Measurements from ENCODE around the gene INTS7. TPM values are rescaled to one million over a fixed set of nuclear protein-coding genes. Genes with fewer than 3 reads are reported as not detected.
"Not testable (repeated sequence)": the region's sequence is repeated elsewhere in the genome, so short reads cannot be mapped to it uniquely, and the experiment has no call there.

The INTS7 gene
- total RNA-seq, 2 experiments from 2014 or later = 27.6 to 29.4 TPM

GRCh38 chr1:212045981-212046380 lies 10.6 kb upstream of the INTS7 start:
- no peak overlapping the region for H3K27ac Mint-ChIP-seq
- H3K36me3 Mint-ChIP-seq = peaks cover 62% of the 10 kb centered on the region
- H3K4me3 Mint-ChIP-seq = no peak overlapping the region
- H3K27me3 Mint-ChIP-seq = no peaks in the 10 kb centered on the region
- no peak for DNase-seq
- no peaks in the 10 kb centered on the region for H3K9me3 Mint-ChIP-seq
- peaks cover 6% of the 10 kb centered on the region for H3K4me1 Mint-ChIP-seq

GRCh38 chr1:212044851-212045250 lies 9.5 kb upstream of the INTS7 start:
- no peak for DNase-seq
- H3K9me3 Mint-ChIP-seq = no peaks in the 10 kb centered on the region
- H3K27ac Mint-ChIP-seq = no peak overlapping the region
- peaks cover 62% of the 10 kb centered on the region for H3K36me3 Mint-ChIP-seq
- peaks cover 14% of the 10 kb centered on the region for H3K4me1 Mint-ChIP-seq
- no peaks in the 10 kb centered on the region for H3K27me3 Mint-ChIP-seq
- H3K4me3 Mint-ChIP-seq = no peak overlapping the region

GRCh38 chr1:212042436-212042835 lies 7.1 kb upstream of the INTS7 start:
- DNase-seq = no peak
- H3K27me3 Mint-ChIP-seq = no peaks in the 10 kb centered on the region
- peaks cover 72% of the 10 kb centered on the region for H3K36me3 Mint-ChIP-seq
- H3K4me3 Mint-ChIP-seq = no peak overlapping the region
- H3K4me1 Mint-ChIP-seq = peaks cover 27% of the 10 kb centered on the region
- H3K27ac Mint-ChIP-seq = no peak overlapping the region
- H3K9me3 Mint-ChIP-seq = no peaks in the 10 kb centered on the region

- no peak overlapping the region for H3K4me3 Mint-ChIP-seq
- peaks cover 33% of the 10 kb centered on the region for H3K4me1 Mint-ChIP-seq
- H3K36me3 Mint-ChIP-seq = peaks cover 71% of the 10 kb centered on the region
- DNase-seq = no peak
- no peaks in the 10 kb centered on the region for H3K9me3 Mint-ChIP-seq
- H3K27me3 Mint-ChIP-seq = no peaks in the 10 kb centered on the region
- no peak overlapping the region for H3K27ac Mint-ChIP-seq
Measured at GRCh38 chr1:212040629-212041412, 5.5 kb upstream of the INTS7 start.

- no peak overlapping the region for H3K4me3 Mint-ChIP-seq
- no peaks in the 10 kb centered on the region for H3K9me3 Mint-ChIP-seq
- no peak overlapping the region for H3K27ac Mint-ChIP-seq
- H3K4me1 Mint-ChIP-seq = peaks cover 34% of the 10 kb centered on the region
- peaks cover 67% of the 10 kb centered on the region for H3K36me3 Mint-ChIP-seq
- DNase-seq = no peak
- H3K27me3 Mint-ChIP-seq = peaks cover 4% of the 10 kb centered on the region
Measured at GRCh38 chr1:212039622-212040021, 4.3 kb upstream of the INTS7 start.

GRCh38 chr1:212037900-212038299 lies 2.5 kb upstream of the INTS7 start:
- H3K27ac Mint-ChIP-seq = no peak overlapping the region
- peaks cover 42% of the 10 kb centered on the region for H3K4me1 Mint-ChIP-seq

GRCh38 chr1:212035835-212036605 lies 663 bp upstream of the INTS7 start:
- Mint-ChIP-seq H3K9me3 (no peaks in the 10 kb centered on the region), H3K27me3 (peaks cover 4% of the 10 kb centered on the region), H3K36me3 (peaks cover 70% of the 10 kb centered on the region), H3K4me3 (peak overlapping the region; percentile 98), H3K4me1 (peaks cover 52% of the 10 kb centered on the region), H3K27ac (peak overlapping the region; percentile 100)
- DNase-seq = no peak

More at GRCh38 chr1:212037900-212038299, 2.5 kb upstream of the INTS7 start:
- Mint-ChIP-seq H3K4me3 (peak overlapping the region; percentile 98), H3K36me3 (peaks cover 70% of the 10 kb centered on the region), H3K9me3 (no peaks in the 10 kb centered on the region), H3K27me3 (peaks cover 4% of the 10 kb centered on the region)
- no peak for DNase-seq

- H3K9me3 Mint-ChIP-seq = no peaks in the 10 kb centered on the region
- H3K27ac Mint-ChIP-seq = peak overlapping the region; percentile 100
- H3K4me1 Mint-ChIP-seq = peaks cover 51% of the 10 kb centered on the region
- H3K36me3 Mint-ChIP-seq = peaks cover 68% of the 10 kb centered on the region
- H3K4me3 Mint-ChIP-seq = peak overlapping the region; percentile 98
- no peak for DNase-seq
- H3K27me3 Mint-ChIP-seq = peaks cover 4% of the 10 kb centered on the region
Measured at GRCh38 chr1:212034516-212035122, 738 bp downstream of the INTS7 start.

GRCh38 chr1:212030936-212031528 lies 4.3 kb downstream of the INTS7 start:
- H3K4me3 Mint-ChIP-seq = no peak overlapping the region
- H3K4me1 Mint-ChIP-seq = peaks cover 38% of the 10 kb centered on the region
- H3K9me3 Mint-ChIP-seq = no peaks in the 10 kb centered on the region
- DNase-seq = no peak
- peaks cover 4% of the 10 kb centered on the region for H3K27me3 Mint-ChIP-seq
- peaks cover 48% of the 10 kb centered on the region for H3K36me3 Mint-ChIP-seq
- peak overlapping the region; percentile 58 for H3K27ac Mint-ChIP-seq

- H3K4me3 Mint-ChIP-seq, H3K27ac Mint-ChIP-seq, DNase-seq, H3K27me3 Mint-ChIP-seq: not testable (repeated sequence)
- Mint-ChIP-seq H3K9me3 (peaks cover 13% of the 10 kb centered on the region), H3K36me3 (peaks cover 54% of the 10 kb centered on the region), H3K4me1 (peaks cover 33% of the 10 kb centered on the region)
Measured at GRCh38 chr1:212027727-212028126, 7.6 kb downstream of the INTS7 start.

GRCh38 chr1:212024469-212025149 lies 10.7 kb downstream of the INTS7 start:
- no peaks in the 10 kb centered on the region for H3K27me3 Mint-ChIP-seq
- H3K4me3 Mint-ChIP-seq = no peak overlapping the region
- DNase-seq = no peak
- peaks cover 35% of the 10 kb centered on the region for H3K36me3 Mint-ChIP-seq
- peaks cover 12% of the 10 kb centered on the region for H3K4me1 Mint-ChIP-seq
- peaks cover 13% of the 10 kb centered on the region for H3K9me3 Mint-ChIP-seq
- no peak overlapping the region for H3K27ac Mint-ChIP-seq

GRCh38 chr1:212022908-212023307 lies 12.4 kb downstream of the INTS7 start:
- H3K4me1 Mint-ChIP-seq, H3K27ac Mint-ChIP-seq: not testable (repeated sequence)
- peaks cover 33% of the 10 kb centered on the region for H3K36me3 Mint-ChIP-seq

GRCh38 chr1:212021563-212021962 lies 13.8 kb downstream of the INTS7 start:
- Mint-ChIP-seq H3K4me1 (peaks cover 9% of the 10 kb centered on the region), H3K4me3 (no peak overlapping the region), H3K9me3 (peaks cover 13% of the 10 kb centered on the region), H3K27me3 (no peaks in the 10 kb centered on the region), H3K27ac (no peak overlapping the region), H3K36me3 (peaks cover 28% of the 10 kb centered on the region)
- no peak for DNase-seq

More at GRCh38 chr1:212022908-212023307, 12.4 kb downstream of the INTS7 start:
- not testable (repeated sequence) for DNase-seq, H3K27me3 Mint-ChIP-seq, H3K4me3 Mint-ChIP-seq
- peaks cover 13% of the 10 kb centered on the region for H3K9me3 Mint-ChIP-seq

GRCh38 chr1:212020975-212021374 lies 14.4 kb downstream of the INTS7 start:
- Mint-ChIP-seq H3K9me3 (peaks cover 13% of the 10 kb centered on the region), H3K36me3 (peaks cover 32% of the 10 kb centered on the region), H3K4me3 (no peak overlapping the region), H3K27ac (no peak overlapping the region), H3K27me3 (no peaks in the 10 kb centered on the region), H3K4me1 (peaks cover 9% of the 10 kb centered on the region)
- DNase-seq = no peak
